ENCODE data around the gene KRT39.
"Not testable (repeated sequence)": the region's sequence is repeated elsewhere in the genome, so short reads cannot be mapped to it uniquely, and the experiment has no call there.

The KRT39 gene

DNA sequence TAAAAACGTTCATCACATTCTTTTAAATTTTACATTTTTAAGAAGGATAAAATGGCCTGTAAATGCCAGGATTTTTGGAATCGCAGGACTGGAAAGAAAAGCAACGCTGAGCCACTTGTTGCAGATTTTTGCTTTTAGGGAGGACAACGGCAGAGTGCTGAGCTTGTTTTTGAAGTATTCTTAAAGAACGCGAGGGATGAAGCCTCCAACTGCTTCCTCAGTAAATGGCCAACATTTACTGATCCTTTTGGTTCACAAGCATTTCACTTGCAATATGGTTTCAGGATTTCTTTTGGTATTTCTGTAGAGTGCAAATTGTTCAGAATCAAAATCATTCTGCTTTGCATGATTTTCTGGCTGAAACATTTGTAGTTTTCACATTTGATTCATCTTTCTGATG is 26.5 kb downstream of the KRT39 start:
- DNase-seq (ENCODE audit: low read depth), result no peak

DNA sequence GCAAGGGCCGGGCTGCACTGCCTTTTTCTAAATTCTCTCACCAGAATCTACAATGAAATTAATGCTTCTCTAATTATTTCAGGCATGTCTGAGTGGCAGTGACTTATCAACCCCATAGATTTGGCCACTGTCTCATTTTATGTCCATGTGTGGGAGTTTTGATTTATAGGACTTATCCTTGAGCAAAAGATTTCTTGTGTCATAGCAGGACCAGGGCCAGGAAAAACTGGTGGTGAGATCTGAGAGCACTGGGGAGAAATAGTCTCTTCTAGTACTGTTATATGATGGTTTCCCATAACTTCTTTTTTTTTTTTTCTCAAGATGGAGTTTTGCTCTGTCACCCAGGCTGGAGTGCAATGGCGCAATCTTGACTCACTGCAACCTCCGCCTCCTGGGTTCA is 27.8 kb downstream of the KRT39 start:
- peak; percentile 70 for DNase-seq (ENCODE audit: low read depth)

DNA sequence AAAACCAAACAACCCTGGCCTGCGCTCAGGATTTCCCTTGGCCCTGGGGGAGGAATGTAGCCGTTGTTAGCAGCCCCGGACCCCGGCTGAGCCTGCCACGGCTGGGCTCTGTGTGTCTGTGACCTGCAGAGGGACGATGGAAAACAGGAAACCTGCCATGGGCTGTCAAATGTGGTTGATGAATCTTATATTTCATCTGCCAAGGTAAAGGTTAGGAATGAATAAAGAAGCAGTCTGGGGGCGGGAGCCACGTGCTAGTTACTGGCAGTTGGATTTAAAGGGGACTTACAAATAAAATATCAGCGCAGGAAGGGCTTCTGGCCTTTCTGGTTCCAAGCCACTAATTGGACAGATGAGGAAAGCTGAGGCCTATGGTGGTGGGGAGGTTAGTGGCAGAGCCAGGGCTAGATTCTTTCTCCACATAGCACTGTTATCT is 29.3 kb downstream of the KRT39 start, which contains the start of gene KRT23:
TSS of gene KRT23 (minus strand) at position 263 of the 436 bp plus-strand sequence. CDS start 1,043 bp downstream, outside the sequence.
- DNase-seq (ENCODE audit: low read depth), result no peak

DNA sequence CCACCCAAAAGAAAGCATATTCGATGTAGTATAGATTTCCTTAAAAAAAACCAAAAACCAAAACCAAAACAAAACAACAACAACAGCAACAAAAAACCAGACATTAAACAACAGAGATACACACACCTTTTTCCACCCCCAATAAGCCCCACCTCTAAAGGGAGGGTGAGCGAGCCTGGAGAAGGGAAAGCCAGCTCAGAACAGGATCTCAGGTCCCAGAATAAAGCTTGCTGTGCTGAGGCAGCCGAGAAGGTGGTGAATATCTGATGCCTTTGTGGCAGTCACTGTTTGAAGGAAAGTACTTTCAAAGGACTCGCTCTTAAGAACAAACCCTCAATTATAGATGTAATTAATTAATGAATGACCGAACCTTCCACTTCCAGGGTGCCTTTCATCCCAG is 29.8 kb downstream of the KRT39 start:
- no peak for DNase-seq (ENCODE audit: low read depth)

DNA sequence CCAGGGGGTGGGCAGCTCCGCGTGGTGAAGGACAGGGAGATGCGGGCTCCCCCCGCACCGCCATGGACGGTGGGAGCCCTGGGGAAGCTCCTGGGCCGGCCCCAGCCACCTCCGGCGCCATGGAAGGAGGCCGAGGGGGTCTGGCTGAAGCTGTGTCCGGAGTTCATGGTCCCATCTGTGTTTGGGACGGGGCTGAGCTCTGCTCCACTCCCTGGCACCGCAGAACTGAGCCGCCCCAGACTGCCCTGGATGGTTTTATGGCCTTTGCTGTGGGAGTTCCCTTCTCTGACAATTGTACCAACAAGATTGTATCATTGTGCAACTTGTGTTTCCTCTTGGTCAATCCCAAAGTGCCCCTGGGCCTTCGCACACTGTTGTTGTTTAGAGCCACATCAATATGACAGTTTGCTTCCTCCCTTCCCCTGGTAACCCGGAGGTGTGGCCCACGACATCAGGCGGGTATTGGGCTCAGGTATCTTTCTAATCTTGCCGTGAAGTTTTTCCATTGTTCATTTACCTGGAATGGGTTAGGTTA is 30.2 kb downstream of the KRT39 start:
- no peak for DNase-seq (ENCODE audit: low read depth)

DNA sequence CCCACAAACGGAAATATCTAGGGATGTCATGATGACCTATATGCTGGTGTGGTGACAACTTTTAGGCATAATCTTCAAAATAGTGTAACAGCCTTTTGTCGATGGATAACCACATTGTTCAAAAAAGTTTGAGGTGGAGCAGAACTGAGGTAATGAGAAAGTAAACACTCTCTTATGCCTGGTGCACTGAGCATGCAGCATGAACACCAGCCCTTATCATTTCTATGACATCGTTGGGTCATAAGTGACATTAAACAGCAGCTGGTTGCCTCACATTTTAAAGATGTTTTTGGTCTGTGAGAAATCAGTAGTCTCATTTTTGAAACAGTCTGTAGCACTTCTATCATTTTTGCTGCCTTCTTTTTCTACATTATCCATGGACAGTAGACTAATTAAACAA is 31.1 kb downstream of the KRT39 start:
- no peak for DNase-seq (ENCODE audit: low read depth)

DNA sequence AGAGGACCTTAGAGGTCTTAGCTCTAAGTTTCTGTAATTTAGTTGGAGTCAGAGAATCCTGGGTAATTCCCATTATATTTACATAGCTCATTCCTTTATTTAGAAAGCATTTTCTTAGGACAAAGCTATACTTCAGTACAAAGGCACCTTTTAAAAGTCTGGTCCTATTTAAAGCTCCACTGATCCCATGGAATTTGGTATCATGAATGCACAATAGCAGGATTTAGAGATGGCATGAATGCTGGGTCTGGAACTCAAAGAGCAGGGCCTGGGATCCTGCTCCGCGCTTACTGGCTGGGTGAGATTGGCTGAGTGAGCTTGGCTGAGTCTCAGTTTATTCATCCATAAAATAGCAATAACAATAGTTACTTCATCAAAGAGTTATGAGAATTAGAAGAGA is 34.1 kb downstream of the KRT39 start:
- no peak for DNase-seq (ENCODE audit: low read depth)

DNA sequence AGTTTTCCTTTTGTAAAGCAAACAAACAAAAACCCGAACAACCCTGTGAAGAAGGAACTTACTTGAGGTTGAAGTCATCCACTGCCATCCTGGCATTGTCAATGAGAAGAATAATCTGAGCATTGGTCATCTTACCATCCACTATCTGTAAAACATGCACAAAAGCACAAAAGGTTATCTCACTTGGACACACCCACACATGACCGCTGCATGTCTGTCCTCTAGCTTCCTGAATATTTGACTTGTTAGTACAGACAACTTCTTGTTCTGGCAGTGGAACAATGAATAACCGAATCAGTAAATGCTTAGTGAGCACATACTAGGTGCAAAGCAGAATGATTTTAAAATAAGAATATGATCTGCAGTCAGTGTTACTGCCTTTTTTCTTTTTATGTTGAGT is 35.4 kb downstream of the KRT39 start:
- no peak for DNase-seq (ENCODE audit: low read depth)

DNA sequence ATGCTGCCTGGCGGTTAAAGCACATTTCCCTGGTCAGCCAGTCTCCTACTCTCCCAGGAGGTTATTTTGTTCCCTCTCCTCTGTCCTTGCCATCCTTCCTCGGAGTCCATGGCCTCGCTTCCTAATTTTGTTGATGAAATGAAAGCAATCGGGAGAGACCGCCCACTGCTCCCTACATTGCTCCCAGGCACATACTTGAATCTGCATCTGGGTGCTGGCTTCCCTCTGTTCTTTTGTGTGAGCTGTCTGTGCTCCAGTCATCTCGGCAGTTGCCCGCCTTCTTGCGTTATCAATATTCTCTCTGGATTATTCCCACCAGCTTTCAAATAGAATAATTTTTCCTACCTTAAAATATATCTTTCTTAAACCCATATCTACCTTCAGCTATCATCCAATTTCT is 40.4 kb downstream of the KRT39 start:
- no peak for DNase-seq (ENCODE audit: low read depth)

DNA sequence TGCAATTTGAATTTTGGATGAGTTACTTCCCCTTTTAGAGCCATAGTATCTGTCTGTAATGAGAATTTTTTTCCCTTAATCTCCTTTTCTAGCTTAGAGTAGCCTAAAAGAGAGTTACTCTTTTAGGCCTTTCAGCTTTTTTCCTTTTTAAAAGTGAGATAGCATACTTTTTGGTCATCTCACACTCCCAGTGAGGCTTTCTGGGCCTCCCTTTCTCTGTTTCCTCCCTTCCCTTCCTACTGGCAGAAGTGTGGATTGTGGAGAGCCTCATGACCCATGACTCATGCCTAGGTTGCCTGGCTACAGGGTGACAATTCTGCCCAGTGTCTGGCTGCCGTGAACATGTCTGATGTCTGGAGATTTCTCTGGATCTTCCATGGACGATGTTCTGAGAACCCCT is 44.5 kb downstream of the KRT39 start:
- peak; percentile 92 for DNase-seq (ENCODE audit: low read depth)

DNA sequence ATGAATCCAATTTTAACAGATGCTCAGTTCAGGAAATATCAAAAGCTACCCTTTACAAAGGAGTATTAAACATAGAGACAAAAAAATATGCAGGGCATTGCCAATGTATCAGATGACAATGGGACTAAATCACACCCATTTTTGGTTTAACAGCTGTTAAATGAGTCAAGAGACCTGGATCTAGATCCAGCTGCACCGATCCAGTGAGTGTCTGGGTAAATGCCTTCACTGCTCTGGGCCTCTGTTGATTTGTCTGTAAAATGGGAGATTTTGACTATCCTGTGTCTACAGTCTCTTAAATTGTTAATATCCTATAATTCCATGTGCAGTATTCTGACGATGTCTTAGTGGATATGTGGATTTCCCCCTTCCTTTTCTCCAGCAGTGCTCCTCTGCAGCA is 45.7 kb downstream of the KRT39 start:
- DNase-seq (ENCODE audit: low read depth), result no peak

DNA sequence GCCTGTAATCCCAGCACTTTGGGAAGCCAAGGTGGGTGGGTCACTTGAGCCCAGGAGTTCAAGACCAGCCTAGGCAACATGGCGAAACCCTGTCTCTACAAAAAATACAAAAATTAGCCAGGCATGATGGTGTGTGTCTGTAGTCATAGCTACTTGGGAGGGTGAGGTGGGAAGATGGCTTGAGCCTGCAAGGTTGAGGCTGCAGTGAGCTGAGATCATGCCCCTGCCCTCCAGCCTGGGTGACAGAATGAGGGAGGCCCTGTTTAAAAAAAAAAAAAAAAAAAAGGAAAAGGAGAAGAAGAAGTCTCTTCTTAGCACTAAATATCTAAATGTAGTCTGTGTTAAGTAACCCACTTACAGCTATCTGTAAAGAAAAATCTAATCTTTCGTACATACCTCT is 49.6 kb downstream of the KRT39 start:
- not testable (repeated sequence) for DNase-seq (ENCODE audit: low read depth)

DNA sequence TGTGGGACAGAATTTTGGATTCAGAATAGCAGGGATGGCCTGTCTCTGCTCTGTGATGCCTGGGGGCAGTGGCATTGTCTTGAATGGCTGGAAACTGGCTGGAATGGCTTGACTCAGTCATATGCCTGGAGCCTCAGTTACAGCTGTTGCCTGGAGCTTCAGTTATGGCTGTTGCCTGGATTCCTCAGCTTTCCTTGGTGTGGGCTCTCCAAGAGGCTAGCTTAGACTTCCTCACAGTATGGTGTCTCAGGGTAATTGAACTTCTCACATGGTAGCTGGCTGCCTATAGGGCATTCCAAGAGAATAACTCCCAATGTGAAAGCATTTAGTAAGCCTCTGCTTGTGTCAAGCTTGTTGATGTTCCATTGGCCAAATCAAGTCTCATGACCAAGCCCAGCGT is 50.4 kb downstream of the KRT39 start:
- no peak for DNase-seq (ENCODE audit: low read depth)

DNA sequence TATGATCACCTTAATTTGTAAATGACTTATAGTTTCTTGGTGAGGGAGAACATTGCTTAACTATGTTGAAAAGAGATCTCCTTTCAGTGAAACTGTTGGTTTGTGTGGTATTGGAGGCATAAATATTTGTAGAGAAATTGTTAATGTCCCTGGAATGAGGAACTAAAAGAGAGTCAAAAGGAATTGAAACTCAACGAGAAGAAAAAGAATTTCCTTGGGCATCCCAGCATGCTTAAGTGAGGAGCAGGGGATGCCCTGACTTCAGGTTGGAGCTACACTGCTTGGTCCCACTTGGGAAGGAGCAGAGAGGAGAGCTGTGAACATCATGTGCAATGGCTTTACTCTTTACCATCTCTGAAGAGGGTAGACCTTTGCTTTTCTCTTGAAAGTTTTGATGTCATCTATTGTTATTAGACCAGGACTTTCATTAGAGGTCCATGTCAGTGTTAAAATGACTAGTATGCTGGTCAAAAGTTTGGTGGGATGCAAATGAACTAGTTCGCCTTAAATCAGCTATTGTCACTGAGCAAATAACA is 51.0 kb downstream of the KRT39 start:
- no peak for DNase-seq (ENCODE audit: low read depth)

DNA sequence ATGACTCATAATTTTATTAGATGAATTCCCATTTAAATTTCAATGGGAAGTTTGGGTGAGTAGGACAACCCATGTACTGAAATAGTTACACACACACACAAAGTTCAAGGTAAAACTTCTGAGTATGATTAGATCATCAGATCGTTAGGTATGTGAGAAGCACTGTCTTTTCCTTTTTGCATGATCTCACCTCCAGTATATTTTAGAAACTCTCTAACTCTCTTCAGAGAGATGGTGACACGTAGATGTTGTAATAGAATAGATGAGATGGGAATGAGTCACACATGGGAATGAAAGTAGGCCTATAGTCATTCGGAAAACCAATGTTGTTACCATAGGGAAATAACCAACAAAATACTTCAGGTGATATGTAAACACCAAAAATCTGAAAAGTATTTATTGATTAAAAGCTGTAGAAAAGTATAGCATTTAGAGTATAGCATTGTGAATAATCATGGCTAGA is 51.5 kb downstream of the KRT39 start:
- peak; percentile 84 for DNase-seq (ENCODE audit: low read depth)

DNA sequence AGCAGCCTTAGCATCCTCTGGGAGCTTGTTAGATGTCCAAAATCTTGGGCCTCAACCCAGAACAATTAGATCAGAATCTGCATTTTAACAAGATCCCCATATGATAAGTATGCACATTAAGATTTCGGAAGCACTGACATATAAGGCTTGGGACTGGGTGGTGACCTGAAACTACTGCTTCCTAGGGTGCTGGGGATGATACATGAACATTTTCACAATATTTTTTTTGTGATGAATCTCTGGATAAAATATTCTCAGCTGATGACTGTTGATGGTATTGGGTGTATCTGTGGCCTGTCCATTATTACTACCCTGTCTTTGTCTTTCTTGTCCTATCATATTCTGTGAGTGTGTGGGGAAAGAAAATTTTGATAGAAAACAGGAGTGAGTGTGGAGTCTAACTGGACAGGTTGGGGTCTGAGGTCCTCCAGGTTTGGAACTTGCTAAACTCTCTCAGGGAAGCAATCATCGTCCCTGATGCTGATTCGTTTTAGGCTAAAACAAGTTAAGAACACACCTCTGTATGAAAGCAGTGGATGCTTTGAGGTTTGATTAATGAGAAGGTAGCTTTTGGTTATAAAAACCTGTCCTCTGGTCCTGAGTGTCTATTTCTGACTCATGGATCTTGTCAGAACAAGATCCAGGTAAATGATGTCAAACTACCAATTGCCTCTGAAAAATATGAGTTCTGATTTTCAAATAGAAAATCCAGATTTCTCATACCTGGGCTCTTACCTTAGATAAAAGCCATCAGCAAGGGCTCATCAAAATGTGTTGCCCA is 52.5 kb downstream of the KRT39 start:
- no peak for DNase-seq (ENCODE audit: low read depth)

DNA sequence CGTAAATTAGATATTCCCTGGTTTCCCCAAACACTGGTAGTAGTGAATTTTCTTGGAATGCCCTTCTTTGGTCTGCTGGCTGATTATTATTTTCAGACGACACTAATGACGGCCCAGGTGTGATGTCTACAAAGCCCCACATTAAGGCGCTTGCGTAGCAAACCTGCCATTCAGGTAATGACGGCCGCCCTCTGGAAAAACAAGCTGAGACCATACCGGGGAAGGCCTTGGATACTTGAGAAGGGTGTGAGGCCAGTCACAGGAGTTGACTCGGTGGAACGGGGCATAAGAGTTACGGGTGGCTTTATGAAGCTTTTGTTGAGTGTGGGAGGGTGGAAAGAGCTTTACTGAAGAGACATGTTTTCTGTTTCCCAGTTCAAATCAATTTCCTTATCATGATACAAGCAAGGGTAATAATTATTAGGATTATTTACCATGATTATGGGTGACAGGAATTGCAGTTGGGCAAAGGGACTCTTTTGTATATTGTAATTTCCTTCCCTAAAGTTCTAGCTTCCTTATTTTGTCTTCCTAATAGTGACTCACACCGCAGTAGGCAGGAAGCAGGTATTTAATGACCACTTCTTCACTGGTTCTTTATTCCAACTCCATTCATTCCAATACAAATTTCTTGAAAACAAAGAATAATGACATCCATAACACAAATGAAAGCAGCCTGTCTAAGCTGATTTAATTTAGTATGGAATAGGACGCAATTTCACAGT is 54.1 kb downstream of the KRT39 start:
- DNase-seq (ENCODE audit: low read depth), result no peak

DNA sequence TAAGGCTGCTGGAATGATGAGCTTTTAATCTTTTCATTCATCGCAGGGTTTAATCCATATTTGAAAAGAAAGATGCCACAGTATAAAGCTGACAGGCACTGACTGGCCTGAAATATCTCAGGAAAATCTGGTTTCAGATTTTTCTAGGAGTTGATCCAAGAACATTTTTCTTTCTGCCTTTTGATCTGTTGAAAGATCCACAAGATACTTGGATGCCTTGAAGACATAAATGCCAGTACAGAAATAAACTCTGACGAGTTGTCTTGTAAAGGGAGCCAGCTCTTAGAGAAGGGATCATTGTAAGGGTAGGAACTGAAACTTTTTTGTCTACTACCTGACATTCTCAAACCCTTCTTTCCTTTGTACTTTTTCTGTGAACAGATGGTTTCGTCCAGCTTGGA is 56.3 kb downstream of the KRT39 start:
- DNase-seq (ENCODE audit: low read depth), result peak; percentile 79

DNA sequence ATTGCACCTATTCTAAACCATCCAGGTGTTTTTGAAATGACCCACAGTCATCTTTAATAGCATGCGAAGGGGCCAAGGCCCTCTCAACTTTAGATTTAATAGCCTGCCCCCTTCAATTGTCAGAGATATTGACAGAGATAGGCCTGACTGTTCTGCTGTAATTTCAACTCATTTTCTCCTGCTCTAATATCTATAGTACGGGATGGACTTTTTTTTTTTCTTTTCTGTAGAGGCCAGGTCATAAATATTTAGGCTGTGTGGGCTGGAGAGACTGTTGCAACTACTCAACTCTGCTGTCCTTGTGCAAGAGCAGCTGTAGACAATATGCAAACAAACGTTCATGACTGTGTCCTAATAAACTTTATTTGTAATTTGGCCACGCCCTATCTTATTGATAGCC is 57.0 kb downstream of the KRT39 start:
- no peak for DNase-seq (ENCODE audit: low read depth)

DNA sequence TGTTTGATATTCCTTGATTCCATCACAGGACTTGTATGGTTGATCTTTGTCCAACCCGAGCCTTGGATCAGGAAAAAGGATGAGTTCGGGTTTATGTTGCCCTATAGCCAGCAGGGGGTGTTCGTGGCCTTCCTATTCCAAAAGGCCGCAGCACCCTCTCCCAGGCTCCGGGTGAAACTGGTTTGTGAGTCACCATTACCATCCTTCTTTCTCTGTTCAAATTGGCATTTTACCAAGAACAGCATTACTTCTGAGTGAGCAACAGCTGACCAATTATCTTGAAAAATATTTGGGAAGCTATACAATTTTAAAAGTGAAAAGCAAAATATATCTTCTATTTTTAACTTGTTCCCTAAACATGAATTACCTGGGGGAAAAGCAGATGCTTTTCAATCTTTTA is 57.4 kb downstream of the KRT39 start:
- DNase-seq (ENCODE audit: low read depth), result peak; percentile 97
